Stimulated activated CD4-positive, alpha-beta T cell treated with anti-CD3 and anti-CD28 coated beads, Interleukin-4, amount 100 ng/mL, for 1 hour (primary cell): ENCODE data around the gene L3MBTL3.

Source experiments
- DNase-seq: peaks from one replicate; pipeline ENCODE4 v3.0.0-alpha.2; 2020

L3MBTL3 gene

GRCh38 chr6:130027948-130028347 is 9.6 kb downstream of the L3MBTL3 start:
- no peak for DNase-seq

DNA sequence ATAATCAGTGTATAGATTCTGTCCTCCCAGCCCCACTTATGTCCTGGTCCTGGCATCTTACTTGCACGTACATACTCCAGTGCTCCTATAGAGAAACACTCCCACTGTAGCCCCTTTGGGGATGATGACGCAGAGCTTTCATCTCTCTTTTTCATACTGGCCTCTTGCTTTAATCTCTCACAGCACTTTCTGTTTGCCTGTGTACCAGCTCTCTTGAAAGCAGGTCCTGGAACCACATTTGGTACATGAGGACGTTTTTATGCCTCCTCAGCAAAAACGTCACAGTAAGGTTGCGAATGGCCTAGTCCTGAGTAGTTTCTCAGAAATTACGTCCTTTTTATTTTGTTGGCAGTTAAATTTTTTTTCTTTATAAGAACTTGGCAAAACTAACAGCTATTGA is 10.8 kb downstream of the L3MBTL3 start:
- DNase-seq: no peak

GRCh38 chr6:130032758-130033340 is 14.5 kb downstream of the L3MBTL3 start:
- no peak for DNase-seq

GRCh38 chr6:130033949-130034348 is 15.6 kb downstream of the L3MBTL3 start:
- DNase-seq: no peak

DNA sequence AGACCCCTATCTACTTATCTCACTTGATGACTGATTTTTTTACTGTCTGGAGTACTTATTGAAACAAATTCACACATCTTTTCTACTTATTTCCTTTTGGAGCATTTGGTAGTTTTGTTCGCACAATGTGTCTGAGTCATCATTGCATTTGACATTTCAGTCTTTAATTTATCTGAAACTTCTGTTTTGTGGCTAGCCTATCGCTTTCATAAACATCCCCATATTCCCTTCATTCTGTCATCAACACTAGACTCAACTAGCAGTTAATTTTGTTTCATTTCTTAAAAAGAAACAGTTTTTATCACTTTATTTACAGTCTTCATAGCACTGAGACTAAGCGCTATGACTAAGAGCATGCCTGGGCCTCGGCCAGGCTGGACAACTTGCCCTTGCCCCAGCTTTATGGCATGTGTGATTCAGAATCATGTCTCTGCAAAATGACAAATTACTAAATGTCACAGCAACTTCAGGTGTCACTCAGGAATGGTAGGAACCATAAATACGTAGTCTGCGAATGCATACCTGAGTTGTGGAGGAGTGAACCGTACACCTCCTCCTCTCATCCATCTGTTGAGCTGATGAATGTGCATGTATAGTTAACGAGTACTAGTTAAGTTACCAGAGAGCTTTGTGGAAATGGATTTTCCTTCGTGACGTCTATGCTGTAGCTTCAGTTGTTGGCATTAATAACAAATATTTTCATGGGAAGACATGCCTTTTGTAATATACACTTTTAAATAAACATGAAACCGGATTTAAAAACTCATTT is 16.2 kb downstream of the L3MBTL3 start:
- DNase-seq: peak; percentile 22

- DNase-seq: no peak
Measured at GRCh38 chr6:130035211-130035610, 16.8 kb downstream of the L3MBTL3 start.

DNA sequence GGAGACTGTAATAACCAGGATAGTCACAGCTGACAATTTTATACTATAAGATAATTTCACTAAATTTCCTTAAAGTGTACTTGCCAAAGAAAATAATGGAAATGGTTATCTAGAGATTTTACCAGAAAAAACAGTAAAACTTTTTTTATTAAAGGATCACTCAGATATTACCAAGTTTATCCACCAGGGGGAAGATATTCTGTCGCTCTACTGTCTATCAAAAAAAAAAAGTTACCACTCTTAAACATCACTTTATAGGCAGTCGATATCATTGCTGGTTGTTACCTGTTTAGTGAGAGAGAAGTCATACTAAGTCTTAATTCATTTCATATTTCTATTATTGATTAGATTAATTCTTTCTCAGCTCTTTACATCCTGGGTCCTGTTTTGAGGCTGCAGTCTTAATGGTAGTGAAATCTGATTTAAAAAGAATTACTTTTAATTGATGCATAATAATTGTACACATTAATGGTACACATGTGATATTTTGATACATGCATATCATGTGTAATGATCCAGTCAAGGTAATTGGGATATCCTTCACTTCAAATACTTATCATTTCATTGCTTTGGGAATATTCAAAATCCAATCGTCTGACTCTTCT is 18.9 kb downstream of the L3MBTL3 start:
- DNase-seq: no peak

- no peak for DNase-seq
Measured at GRCh38 chr6:130041594-130041993, 23.2 kb downstream of the L3MBTL3 start.

DNA sequence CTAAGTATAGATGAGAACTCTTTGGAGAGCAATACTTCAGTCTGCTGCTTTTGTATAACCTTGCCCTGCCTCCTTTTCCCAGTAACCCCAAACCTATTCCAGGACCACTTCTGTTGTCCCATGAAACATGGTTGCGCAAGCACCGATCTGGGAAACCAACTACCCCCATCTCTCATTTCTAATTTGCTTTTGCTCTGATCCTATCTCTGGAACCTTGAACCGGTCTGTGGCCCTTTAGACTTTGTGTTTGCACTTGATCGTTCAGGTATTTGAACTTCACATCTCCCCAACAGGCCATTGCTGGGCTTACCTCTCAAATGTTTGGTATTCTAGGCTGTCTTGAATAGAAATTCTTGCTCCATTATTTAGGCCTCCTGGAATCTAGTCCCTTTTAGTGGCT is 25.0 kb downstream of the L3MBTL3 start:
- DNase-seq: no peak

- DNase-seq: no peak
Measured at GRCh38 chr6:130045622-130046021, 27.2 kb downstream of the L3MBTL3 start.

GRCh38 chr6:130046671-130047070 is 28.3 kb downstream of the L3MBTL3 start:
- DNase-seq: no peak

- DNase-seq: no peak
Measured at GRCh38 chr6:130047088-130047995, 29.0 kb downstream of the L3MBTL3 start.

GRCh38 chr6:130050230-130050629 is 31.8 kb downstream of the L3MBTL3 start:
- no peak for DNase-seq

GRCh38 chr6:130054725-130055124 is 36.3 kb downstream of the L3MBTL3 start:
- no peak for DNase-seq

DNA sequence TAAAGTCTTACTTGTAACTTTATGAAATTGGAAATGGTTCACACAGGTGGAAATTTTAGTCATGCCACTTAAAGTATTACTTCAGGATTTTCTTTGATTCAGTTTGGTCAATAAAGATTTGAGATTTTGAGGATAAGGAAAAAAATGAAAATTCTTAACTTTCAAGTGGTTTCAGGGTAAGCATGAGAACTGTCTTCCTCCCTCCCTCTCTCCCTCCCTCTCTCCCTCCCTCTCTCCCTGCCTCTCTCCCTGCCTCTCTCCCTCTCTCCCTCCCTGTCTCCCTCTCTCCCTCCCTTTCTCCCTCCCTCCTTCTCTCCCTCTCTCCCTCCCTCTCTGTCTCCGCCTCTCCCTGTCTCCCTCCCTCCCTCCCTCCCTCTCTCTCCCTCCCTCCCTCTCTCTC is 36.9 kb downstream of the L3MBTL3 start:
- no peak for DNase-seq

DNA sequence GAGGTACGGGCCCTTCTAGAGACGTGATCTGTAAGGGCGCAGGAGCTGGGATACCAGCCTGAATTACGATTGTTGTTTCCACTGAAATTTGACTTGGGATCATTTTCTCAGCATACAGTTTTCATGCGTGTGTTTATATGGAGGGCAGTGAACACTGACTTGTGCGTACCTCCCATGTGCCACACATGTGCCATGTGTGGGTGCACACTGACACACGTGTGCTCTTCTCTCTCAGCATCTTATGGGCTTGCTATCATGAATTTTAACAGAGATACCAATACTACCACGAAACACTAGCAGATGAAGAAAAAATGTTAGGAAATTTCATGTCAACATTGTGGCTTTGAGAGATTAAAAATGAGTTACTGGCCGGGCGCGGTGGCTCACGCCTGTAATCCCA is 39.1 kb downstream of the L3MBTL3 start:
- no peak for DNase-seq

DNA sequence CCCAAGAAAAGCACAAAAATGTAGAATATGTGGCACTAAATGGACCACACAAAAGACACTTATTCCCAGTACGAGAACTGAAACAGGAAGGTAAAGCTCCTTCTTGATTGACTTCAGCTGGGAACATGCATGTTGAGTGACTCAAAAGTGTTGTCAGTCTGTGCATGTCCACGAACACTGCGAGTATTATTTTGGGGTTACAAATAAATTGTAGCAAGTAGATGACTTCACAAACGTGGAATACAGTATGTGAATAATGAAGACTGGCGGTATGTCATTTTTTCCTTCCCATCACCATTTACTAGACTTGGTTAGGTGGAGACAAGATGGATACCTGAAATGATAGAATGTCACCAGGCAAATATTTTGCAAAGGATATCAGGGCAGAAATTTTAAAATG is 45.4 kb downstream of the L3MBTL3 start:
- no peak for DNase-seq

- no peak for DNase-seq
Measured at GRCh38 chr6:130065609-130066156, 47.3 kb downstream of the L3MBTL3 start.

DNA sequence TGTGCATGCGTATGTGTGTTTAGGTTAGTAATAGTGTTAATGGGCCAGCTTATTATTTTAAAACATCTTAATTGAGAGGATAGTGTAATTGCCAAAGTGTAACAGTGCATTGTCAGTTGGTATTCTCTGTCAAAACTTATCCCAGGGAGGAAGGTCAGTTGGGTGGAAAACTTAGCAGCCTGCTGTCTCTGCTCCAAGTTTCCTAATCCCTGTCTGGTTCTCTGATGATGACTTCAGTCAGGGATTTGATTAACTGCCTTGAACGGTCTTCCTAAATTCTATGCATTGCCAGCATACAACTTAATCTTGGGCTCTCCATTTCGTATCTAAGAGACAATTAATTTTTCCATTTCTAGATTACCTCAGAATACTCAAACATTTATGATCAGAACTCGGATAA is 51.1 kb downstream of the L3MBTL3 start:
- no peak for DNase-seq

DNA sequence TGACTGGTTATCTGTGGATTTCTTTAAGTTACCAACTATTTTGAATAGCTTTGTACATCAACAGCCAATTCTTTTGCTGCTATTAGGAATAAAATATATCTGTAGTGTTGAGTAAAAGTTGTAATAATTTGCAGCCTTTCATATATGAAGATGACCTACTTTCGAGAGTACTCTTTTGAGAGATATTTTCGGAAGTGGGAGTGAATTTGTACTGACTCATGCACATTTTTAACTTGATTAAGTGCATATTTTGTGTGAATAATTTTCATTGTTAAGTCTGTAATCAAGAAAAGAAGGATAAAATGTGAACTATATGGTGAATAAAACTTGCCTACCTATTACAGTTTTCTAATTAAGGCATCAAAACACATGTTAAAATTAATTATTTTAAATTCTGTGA is 51.9 kb downstream of the L3MBTL3 start:
- DNase-seq: no peak

- no peak for DNase-seq
Measured at GRCh38 chr6:130070792-130071191, 52.4 kb downstream of the L3MBTL3 start.

DNA sequence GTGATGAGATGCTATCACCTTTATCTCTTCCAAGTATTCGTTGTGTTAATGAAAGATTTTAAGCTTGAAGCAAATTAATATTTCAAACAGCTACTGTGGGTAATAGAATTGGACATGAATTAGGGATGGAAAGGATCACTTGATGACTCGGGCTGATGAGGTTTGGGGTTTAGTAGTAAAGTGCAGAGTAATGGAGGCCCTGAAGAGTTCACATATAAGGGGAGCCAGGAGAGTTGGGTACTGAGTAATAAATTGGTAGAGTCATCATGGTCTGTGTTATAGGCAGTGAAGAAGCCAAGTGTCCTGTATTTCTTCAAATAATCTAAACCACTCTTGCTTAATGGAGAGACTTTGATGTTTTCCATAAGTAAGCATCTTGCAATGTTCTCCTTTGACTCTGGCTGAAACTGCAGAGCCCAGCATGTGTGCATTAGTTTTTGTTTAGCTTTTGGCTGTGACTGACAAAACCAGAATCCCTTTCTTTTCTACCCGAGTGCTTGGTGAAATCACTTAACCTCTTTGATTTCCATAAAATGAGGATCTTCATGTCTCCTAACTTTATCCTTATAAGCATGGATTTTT is 57.6 kb downstream of the L3MBTL3 start:
- no peak for DNase-seq

GRCh38 chr6:130076512-130076911 is 58.1 kb downstream of the L3MBTL3 start:
- no peak for DNase-seq
